ENCODE results near the gene CAMTA1. TPM values are rescaled to one million over a fixed set of nuclear protein-coding genes. Genes with fewer than 3 reads are reported as not detected.

CAMTA1 gene
- total RNA-seq, 1 donor from 2014 or later: 99.0 TPM

GRCh38 chr1:6907201-6907600 is 121.9 kb downstream of the CAMTA1 start:
- no peaks in the 10 kb centered on the region for H3K9me3 Mint-ChIP-seq (ENCODE audit: low read depth)
- no peak for DNase-seq (ENCODE audit: low spot score, unreplicated experiment)
- H3K36me3 Mint-ChIP-seq (ENCODE audit: insufficient read depth): peaks cover 3% of the 10 kb centered on the region
- H3K4me3 Mint-ChIP-seq (ENCODE audit: low read depth): no peak overlapping the region
- no peaks in the 10 kb centered on the region for H3K27me3 Mint-ChIP-seq
- H3K4me1 Mint-ChIP-seq (ENCODE audit: low read depth): peaks cover 24% of the 10 kb centered on the region
- H3K27ac Mint-ChIP-seq: no peak overlapping the region
- no peak for TF ChIP-seq CTCF (IDR thresholded peaks at IDR 0.05; ENCODE audit: unreplicated experiment)

- Mint-ChIP-seq H3K27me3 (no peaks in the 10 kb centered on the region), H3K27ac (no peak overlapping the region), H3K4me1 (ENCODE audit: low read depth) (peaks cover 24% of the 10 kb centered on the region), H3K4me3 (ENCODE audit: low read depth) (no peak overlapping the region), H3K36me3 (ENCODE audit: insufficient read depth) (peaks cover 3% of the 10 kb centered on the region), H3K9me3 (ENCODE audit: low read depth) (no peaks in the 10 kb centered on the region)
- no peak for TF ChIP-seq CTCF (IDR thresholded peaks at IDR 0.05; ENCODE audit: unreplicated experiment)
- DNase-seq (ENCODE audit: low spot score, unreplicated experiment): no peak
Observed at GRCh38 chr1:6907676-6908434, 122.6 kb downstream of the CAMTA1 start.

- Mint-ChIP-seq H3K27ac (peak overlapping the region; percentile 24), H3K4me3 (ENCODE audit: low read depth) (no peak overlapping the region), H3K36me3 (ENCODE audit: insufficient read depth) (peaks cover 3% of the 10 kb centered on the region), H3K4me1 (ENCODE audit: low read depth) (peaks cover 24% of the 10 kb centered on the region), H3K27me3 (no peaks in the 10 kb centered on the region), H3K9me3 (ENCODE audit: low read depth) (peaks cover 4% of the 10 kb centered on the region)
- TF ChIP-seq CTCF (IDR thresholded peaks at IDR 0.05; ENCODE audit: unreplicated experiment): no peak
- no peak for DNase-seq (ENCODE audit: low spot score, unreplicated experiment)
Observed at GRCh38 chr1:6909401-6909800, 124.1 kb downstream of the CAMTA1 start.

- H3K4me3 Mint-ChIP-seq (ENCODE audit: low read depth): no peak overlapping the region
- no peak for TF ChIP-seq CTCF (IDR thresholded peaks at IDR 0.05; ENCODE audit: unreplicated experiment)
Observed at GRCh38 chr1:6909857-6910256, 124.6 kb downstream of the CAMTA1 start.

GRCh38 chr1:6911021-6911941 is 126.0 kb downstream of the CAMTA1 start:
- peaks cover 24% of the 10 kb centered on the region for H3K4me1 Mint-ChIP-seq (ENCODE audit: low read depth)
- peaks cover 4% of the 10 kb centered on the region for H3K9me3 Mint-ChIP-seq (ENCODE audit: low read depth)
- peaks cover 3% of the 10 kb centered on the region for H3K36me3 Mint-ChIP-seq (ENCODE audit: insufficient read depth)
- H3K27me3 Mint-ChIP-seq: no peaks in the 10 kb centered on the region
- TF ChIP-seq CTCF (IDR thresholded peaks at IDR 0.05; ENCODE audit: unreplicated experiment): no peak
- no peak overlapping the region for H3K4me3 Mint-ChIP-seq (ENCODE audit: low read depth)
- peak overlapping the region; percentile 5 for H3K27ac Mint-ChIP-seq
- DNase-seq (ENCODE audit: low spot score, unreplicated experiment): no peak

More at GRCh38 chr1:6909857-6910256, 124.6 kb downstream of the CAMTA1 start:
- Mint-ChIP-seq H3K9me3 (ENCODE audit: low read depth) (peaks cover 4% of the 10 kb centered on the region), H3K36me3 (ENCODE audit: insufficient read depth) (peaks cover 3% of the 10 kb centered on the region), H3K27me3 (no peaks in the 10 kb centered on the region), H3K4me1 (ENCODE audit: low read depth) (peaks cover 24% of the 10 kb centered on the region), H3K27ac (peak overlapping the region; percentile 24)
- DNase-seq (ENCODE audit: low spot score, unreplicated experiment): no peak

Measured in progenitor cell of endocrine pancreas (in vitro differentiated cells).